GM20000 (cell line): ENCODE data around the gene ARF6.

ENCODE experiments used
- DNase-seq: peaks from one replicate; pipeline ENCODE4 v3.0.0; 2012; ENCODE audit warnings: low spot score
- CTCF ChIP-seq: IDR thresholded peaks from 2 replicates; pipeline ENCODE4 v1.5.1; 2012; ENCODE audit warnings: mild to moderate bottlenecking, control low read depth; ENCODE audit errors: extremely low read depth, missing control alignments

Gene ARF6

GRCh38 chr14:49918706-49919105, 25.8 kb downstream of the ARF6 start:
- no peak for DNase-seq
- no peak for TF ChIP-seq CTCF

- no peak for TF ChIP-seq CTCF
- no peak for DNase-seq
Measured at GRCh38 chr14:49919825-49920659, 27.2 kb downstream of the ARF6 start.

GRCh38 chr14:49920935-49921334, 28.1 kb downstream of the ARF6 start:
- no peak for TF ChIP-seq CTCF
- DNase-seq: peak; percentile 42

GRCh38 chr14:49921401-49921800, 28.5 kb downstream of the ARF6 start:
- DNase-seq: no peak

GRCh38 chr14:49923442-49923841, 30.6 kb downstream of the ARF6 start:
- no peak for DNase-seq
- no peak for TF ChIP-seq CTCF

More at GRCh38 chr14:49921401-49921800, 28.5 kb downstream of the ARF6 start:
- TF ChIP-seq CTCF: no peak

GRCh38 chr14:49923881-49924280, 31.0 kb downstream of the ARF6 start:
- DNase-seq: no peak
- no peak for TF ChIP-seq CTCF

- TF ChIP-seq CTCF: no peak
- DNase-seq: no peak
Measured at GRCh38 chr14:49924852-49925251, 32.0 kb downstream of the ARF6 start.
